GM21515 (cell line): Measurements from ENCODE around the gene AARS2.
"Not testable (repeated sequence)": the region's sequence is repeated elsewhere in the genome, so short reads cannot be mapped to it uniquely, and the experiment has no call there.

Experiments
- ATAC-seq: cut with Tn5 transposase; IDR thresholded peaks from one replicate; pipeline ENCODE4 v1.9.1; 2021; ENCODE audit not compliant: unreplicated experiment

Gene AARS2

DNA sequence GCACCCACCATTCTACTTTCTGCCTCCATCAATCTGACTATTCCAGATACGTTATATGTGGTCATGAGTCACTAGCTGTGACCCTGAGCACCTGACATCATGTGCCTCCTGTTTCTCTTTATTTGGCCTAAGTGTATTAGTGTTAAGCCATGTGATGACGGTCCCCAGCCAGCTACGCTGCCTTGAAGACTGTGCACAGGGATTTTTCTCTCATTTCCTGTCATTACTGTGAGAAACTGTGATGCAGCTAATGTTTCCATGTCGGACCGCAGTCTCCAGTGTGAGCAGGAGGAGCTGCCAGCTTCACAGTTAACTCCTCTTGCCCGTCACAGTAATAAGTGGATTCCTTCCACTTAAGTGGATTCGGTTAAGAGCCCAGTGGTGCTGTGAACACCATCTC, 19.4 kb upstream of the AARS2 start:
- ATAC-seq: no peak

DNA sequence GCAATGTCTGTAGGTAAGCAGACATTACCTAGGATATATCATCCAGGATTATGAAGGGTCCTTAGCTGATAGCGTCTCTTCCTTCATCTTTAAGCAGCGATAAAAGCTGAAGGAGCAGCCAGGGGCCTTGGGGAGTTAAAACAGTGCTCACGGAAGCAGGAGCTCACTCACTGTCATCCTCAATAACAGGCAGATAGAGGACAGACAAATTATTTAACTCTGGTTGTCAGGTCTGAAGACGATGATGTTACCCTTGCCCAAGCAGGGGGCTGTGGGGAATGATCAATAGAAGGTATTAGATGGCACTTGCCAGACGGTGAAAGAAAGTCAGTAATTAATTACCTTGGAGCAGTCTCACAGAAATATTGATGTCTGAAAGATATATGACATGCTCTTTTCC, 16.7 kb upstream of the AARS2 start:
- ATAC-seq: no peak

DNA sequence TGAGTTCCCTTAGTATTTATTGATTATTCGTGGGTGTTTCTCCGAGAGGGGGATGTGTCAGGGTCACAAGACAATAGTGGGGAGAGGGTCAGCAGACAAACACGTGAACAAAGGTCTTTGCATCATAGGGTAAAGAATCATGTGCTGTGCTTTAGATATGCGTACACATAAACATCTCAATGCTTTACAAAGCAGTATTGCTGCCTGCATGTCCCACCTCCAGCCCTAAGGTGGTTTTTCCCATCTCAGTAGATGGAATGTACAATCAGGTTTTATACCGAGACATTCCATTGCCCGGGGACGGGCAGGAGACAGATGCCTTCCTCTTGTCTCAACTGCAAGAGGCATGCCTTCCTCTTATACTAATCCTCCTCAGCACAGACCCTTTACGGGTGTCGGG, 15.1 kb upstream of the AARS2 start:
- ATAC-seq: not testable (repeated sequence)

DNA sequence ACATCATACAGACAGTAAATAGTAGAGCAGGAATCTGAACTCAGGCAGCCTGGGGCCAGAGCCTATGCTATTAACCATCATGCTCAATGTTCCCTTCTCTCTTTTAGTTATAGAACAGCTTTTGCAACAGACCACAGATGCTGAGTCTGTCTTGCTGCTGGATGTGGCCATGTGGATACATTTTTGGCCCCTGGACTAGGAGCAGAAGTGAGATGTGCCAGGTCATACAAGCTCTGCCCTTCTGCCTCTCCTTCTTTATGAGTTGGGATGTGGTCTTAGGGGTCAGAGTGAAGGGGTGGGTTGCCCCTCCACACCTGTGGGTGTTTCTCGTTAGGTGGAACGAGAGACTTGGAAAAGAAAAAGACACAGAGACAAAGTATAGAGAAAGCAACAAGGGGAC, 14.6 kb upstream of the AARS2 start:
- ATAC-seq: no peak

DNA sequence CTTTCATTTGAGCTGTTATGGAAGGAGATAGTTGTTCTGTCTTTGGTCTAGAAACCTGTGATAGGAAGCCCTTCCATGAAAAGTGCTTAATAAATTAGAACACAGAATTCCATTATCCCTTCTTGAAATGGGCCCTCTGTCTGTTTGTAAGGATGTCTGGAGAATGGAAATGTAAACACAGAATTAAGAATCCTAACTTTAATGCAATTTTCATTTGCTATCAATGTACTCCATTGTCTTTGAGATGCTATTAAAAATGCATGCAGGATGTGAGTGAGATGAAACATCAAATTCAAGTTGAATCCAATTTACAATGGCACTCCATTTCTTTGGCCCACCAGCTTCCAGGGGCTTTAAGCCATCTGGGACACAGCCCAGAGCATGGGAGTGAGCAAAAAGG, 13.9 kb upstream of the AARS2 start:
- ATAC-seq: no peak

DNA sequence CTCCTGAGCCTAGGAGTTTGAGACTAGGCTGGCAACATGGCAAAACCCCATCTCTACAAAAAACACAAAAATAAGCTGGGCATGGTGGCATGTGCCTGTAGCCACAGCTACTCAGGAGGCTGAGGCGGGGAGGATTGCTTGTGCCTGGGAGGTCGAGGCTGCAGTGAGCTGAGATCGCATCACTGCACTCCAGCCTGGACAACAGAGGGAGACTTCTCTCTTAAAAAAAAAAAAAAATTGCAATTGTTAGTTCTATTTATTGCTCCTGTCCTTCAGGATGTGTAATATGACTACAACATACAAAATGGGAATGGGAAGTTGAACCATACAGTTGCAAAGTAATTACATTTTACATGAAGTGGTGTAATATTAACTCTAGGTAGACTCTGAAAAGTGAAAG, 8.1 kb upstream of the AARS2 start:
- ATAC-seq: no peak

DNA sequence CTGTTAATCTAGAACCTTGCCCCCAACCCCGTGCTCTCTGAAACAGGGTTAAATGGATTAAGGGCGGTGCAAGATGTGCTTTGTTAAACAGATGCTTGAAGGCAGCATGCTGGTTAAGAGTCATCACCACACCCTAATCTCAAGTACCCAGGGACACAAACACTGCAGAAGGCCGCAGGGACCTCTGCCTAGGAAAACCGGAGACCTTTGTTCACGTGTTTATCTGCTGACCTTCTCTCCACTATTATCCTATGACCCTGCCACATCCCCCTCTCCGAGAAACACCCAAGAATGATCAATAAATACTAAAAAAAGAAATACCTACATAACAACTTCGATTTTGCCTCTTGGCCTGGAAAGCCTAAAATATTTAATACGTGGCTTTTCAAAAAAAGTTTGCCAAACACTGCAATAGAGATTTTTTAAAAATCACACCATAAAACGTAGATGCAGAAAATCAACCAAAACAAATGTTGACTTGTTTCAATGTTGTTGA, 4.0 kb upstream of the AARS2 start:
- not testable (repeated sequence) for ATAC-seq

DNA sequence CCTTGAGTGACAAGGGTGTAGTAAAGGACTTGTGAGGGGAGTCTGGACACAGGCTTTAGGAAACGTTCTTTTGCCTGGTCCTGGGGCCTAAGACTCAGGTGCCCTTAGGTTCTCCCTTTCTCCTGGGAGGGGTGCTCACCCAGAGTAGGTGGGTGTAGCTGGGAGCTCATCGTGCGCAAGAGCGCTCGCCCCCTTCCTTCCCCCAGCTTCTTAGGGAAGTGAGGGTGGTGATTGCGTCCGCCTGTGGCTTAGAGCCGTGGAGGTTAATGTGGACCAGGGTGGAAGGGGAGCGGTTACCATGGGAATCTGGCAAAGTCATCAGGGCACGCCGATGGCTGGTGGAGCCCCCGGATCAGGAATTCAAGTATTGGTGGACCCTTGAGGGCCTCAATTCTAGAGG, 3.3 kb upstream of the AARS2 start:
- ATAC-seq: no peak

DNA sequence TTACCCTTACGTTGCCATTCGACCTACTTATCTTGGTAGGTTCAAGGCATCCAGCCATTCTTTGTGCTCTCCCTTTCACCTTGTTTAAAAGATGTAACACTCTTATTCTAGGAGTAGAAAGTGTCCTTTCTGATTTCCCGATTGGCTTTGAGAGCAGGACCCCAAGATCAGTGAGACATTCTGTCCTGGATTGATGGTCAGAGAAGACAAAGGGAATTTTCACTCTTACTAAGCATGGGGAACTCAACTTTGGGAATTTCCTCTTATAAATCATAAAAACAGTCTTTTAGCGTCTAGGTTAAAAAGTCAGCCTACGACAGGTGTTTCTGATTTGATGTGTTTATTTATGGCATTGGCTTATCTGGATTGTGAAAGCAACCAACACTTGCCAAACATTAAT, 2.8 kb upstream of the AARS2 start:
- no peak for ATAC-seq

DNA sequence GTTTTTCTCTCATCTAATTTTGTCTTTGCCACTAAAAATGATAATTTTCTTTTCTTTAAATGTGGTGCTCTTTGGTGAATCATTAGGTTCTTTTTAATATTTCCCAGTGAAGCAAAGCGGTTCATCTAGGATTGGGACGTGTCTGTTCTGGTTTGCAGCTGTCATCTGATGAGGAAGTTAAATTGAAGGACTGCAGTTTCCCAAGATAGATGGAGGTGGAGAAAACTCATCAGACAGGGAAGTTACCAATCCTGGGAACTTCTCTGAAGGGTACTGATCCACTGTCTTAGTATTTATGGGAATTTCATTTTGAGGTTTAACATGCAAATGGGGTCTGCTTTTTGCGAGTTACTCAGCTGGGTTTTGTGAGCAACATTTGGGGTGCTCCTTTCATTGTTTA, 2.4 kb upstream of the AARS2 start:
- ATAC-seq: no peak

DNA sequence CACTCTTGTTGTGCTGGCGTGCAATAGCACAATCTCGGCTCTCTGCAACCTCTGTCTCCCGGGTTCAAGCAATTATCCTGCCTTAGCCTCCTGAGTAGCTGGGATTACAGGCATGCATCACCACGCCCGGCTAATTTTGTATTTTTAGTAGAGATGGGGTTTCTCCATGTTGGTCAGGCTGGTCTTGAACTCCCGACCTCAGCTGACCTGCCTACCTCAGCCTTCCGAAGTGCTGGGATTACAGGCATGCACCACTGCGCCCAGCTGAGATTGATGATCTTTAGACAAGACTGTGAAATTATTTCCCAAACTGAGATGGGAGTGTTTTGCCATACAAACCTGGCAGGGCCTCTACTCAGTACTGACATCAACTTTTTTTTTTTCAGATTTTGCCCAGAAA, 1.5 kb upstream of the AARS2 start:
- not testable (repeated sequence) for ATAC-seq

DNA sequence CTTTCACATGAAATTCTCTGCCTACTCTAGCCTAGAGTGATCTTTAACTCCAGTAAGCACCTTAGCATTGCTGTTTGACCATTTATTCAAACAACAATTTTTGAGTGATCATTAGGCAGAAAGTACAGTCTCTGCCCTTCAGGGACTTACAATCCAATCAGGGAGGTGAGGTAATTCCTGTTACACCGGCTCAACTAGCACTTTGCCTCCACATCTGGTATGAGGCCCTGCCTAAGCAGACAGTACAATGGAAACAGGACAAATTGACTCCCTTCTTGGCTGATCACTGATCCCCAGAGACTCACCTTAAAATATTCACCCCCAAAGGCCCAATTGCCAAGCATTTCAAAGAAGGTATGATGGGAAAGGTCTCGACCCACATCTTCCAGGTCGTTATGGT, 1.4 kb downstream of the AARS2 start:
- no peak for ATAC-seq

DNA sequence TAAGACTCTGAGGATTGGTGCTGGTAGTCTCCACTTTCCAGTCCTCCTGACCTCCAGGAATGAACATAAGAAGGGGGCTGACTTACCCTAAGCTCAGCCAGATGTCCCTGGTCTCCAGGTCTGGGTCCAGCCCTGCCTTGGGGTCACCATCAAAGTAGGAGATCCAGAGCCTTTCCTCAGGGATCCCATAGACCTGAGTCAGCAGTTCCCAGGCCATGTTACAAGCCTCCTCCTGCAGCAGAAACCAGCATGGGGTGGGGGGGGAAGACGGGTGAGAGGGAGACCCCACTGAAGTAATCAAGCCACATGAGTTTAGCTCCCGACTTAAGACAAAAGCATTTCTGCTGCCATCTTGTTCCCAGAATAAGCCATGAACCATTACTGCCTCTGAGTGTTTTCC, 1.8 kb downstream of the AARS2 start:
- ATAC-seq: no peak

DNA sequence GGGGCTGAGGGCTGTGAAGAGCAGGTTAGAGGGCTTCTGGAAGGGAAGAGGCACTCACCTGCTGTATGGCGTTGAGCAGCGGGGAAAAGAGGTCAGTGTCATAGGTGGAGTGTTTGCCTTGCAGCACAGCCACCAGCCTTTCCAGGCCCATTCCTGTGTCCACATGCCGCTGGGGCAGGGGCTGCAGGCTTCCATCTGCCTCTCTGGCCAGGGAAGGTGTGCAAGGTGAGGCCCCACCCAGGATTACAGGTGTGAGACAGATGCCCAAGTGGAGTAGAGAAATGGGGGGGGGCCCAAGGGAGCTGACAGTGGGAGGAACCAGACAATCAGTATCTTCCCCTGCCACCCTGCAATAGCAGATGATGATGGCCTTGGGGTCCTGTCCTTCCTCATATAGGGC, 2.9 kb downstream of the AARS2 start:
- no peak for ATAC-seq

DNA sequence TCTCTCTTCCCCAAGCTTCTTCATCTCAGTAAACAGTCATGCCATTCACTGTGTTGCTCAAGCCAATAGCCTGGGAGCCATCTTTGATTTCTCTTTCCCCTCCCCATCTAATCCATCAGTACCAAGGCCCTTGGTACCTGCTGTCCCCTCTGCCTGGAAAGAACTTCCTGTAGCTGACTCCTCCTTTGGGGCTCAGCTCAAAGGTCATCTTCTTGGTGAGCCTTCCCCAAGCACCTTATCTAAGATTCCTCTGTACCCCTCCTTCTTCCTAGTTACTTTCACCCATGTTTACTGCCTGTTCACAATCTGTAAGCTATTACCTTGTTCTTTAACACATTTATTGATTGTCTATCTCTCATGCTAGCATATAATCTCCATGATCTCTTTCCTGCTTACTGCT, 3.5 kb downstream of the AARS2 start:
- no peak for ATAC-seq

DNA sequence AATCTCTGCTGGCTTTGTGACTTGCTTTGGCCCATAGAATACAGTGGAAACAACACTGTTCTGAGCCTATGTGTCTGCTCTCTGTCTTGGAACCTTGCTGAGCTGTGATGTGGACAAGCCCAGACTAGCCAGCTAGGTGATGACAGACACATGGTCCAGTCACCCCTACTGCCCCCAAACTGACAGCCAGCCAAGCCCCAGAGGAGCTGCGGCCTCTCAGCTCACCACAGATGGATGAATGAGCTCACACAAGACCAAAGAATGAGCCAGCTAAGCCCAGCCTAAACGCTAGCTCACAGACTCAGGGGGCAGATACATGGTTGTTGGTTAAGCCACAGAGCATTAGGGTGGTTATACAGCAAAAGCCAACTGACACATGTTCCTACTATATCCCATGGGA, 4.1 kb downstream of the AARS2 start:
- no peak for ATAC-seq

DNA sequence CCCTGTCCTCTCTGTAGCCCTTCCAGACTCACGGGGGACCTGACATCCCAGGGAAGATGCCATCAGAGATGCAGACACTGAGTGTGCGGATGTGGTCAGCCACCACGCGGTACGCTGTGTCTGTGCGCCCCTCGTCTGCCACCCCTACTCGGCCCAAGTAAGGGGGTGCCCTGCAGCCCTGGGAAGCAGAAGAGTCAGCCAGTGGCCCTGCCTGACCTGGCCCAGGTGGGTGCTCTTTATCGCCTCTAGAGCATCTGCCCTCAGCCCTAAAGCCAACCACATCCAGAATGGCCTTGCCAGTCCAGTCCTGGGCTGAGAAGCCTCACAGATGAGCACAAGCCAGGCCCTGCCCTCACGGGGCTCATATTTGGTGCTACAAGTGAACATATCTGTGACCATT, 5.9 kb downstream of the AARS2 start:
- no peak for ATAC-seq

DNA sequence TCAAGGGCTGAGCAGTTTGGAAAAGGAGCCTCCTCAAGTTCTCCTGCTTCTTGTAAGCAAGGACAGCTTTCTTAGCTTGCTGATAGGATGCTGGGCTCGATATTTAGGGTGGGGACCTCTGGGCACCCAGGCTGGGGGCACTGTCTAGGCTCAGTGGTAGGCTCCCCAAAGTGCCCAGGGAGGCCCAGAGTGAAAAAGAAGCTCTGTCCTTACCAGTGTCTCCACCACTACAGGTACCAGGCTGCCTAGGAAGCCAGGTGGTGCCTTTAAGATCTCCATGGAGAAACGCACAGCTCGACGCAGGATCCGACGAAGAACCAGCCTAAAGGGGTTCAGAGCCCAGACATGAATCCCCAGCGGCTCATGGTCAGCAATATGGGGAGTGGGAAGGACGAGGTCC, 6.4 kb downstream of the AARS2 start:
- no peak for ATAC-seq

DNA sequence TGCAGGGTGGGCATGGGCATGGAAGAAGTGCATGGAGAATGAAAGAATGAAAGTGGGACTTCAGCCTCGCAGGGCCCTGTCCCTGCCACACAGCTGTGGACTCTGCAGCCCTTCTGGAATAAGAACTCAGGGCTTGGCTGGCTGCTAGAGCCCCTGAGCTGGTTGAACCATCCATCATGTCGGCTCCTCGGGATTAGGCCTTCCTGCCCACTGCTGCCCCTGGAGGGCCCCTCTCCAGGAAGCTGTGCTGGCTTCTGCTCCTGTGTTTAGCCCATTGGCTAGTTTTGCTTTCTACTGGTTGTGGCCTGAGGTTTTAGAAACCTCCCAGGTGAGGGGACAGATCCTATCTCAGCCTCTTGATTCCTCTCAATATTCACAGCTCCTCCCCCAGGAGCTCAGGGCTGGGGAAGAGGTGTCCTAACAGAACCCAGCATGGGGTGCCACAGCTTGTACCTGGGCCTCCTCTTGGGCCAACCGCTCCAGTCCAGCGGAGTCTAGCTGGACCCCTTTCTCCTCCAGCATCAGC, 7.9 kb downstream of the AARS2 start:
- no peak for ATAC-seq

DNA sequence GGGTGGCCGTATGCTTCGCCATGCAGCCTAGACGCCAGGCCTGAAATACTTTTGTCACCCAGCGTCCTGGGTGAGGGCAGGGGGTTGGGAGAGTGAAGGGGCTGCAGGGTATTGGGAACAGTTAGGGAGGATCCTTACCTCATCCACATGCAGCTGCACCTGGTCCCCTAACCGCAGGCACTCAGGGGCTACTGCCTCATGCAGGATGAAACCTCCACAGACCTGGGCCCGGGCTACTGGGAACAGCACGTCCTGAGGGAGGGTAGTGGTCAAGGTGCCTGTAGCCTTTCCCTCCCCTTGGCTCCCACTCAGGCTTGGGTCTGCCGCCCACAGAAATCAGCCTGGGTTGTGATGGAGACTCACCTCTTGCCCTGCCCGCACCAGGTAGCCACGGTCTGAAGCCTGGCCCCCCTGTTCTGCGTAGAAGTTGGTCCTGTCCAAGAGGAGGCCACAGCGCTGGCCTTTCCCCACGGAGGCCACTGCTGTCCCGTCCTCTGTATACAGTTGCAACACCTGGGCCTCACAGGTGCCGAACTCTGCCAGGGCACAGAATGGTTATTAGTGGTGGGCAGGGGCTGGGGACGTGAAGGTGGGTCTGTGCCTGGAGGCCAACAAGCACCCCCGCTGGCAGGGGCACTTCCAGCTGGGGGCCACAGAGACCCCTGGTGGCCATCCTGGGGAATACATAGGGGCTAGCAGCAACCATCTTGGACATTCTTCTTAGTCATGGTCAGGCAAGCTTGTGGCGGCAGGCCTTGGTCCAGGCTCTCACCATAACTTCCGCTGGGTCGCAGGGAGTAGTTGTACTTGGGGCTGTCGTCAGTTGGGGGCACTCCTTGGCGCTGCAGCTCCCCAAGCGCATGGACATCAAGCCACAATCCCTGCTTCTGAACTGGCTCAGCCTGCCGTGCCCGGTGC, 8.6 kb downstream of the AARS2 start:
- ATAC-seq: no peak

DNA sequence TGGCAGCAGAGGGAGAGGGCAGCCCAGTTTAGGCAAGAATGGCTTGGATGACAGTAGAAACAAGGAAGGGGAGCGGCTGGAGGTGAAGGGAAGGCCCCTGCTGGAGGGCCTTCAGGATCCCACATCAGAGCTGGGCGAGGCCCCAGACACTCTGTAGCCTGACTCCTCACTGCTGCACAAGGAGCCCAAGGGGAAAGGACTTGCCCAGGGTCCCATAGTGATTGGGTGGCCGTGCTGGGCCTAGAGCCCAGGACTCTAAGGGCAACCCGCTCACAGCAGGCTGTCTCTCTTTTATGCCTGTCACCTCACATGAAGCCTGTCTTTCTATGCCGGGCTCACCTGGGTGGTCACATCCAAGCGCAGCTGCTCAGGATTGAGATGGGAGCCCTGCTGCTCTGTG, 9.3 kb downstream of the AARS2 start:
- no peak for ATAC-seq

DNA sequence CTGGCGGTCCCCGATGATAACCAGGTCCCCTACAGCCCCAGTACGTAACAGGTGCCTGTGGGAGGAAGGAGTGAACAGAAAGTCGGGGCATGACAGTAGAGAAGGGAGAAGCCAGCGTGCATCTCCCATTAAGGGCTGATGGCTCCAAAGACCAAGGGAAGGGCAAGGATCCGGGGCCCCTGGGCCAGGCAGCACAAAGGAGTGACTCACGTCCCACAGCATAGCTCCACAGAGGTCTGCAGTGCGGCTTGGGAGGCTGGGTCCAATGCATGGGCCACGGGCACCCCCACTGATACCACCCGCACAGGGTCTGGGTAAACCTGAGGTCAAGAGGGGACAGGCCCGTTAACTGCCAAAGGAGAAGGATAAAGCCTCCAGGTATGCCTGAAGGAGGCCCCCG, 10.3 kb downstream of the AARS2 start:
- ATAC-seq: no peak
